NCI-H2227 (cell line): ENCODE data around the gene ACAA2.

Source experiments
- DNase-seq: peaks from one replicate; lab custom pipeline; 2025; ENCODE audit not compliant: unreplicated experiment; lab: John Stamatoyannopoulos, UW

Gene ACAA2

DNA sequence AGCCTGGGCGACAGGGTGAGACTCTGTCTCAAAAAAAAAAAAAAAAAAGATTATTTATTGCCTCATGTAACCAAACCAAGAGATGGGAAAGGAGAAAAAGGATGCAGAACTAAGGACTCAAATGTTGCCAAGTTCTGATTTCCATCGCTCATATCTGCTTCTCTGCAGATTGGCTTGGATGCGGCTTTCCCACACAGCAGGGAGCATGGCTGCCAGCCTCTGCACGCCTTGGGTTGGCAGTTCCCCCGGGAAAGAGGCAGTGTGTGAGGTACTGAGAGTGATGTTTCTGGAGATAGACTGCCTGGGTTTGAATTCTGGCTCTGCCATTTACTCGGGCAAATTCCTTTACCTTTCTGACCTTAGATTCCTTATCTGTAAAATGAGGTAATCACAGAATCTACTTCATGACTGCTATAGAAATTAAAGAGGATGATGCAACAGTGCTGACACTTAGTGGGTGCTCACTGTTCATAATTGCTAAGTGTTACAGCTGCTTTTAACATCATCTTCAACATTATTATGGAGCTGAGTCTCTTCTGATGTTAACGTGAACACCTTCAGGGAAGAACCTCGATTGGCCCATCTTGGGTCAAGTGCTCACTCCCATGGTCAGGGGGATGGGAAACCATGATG lies 68.8 kb downstream of the ACAA2 start:
- DNase-seq, result no peak

GRCh38 chr18:49743117-49743567 lies 70.2 kb downstream of the ACAA2 start:
- DNase-seq, result no peak

DNA sequence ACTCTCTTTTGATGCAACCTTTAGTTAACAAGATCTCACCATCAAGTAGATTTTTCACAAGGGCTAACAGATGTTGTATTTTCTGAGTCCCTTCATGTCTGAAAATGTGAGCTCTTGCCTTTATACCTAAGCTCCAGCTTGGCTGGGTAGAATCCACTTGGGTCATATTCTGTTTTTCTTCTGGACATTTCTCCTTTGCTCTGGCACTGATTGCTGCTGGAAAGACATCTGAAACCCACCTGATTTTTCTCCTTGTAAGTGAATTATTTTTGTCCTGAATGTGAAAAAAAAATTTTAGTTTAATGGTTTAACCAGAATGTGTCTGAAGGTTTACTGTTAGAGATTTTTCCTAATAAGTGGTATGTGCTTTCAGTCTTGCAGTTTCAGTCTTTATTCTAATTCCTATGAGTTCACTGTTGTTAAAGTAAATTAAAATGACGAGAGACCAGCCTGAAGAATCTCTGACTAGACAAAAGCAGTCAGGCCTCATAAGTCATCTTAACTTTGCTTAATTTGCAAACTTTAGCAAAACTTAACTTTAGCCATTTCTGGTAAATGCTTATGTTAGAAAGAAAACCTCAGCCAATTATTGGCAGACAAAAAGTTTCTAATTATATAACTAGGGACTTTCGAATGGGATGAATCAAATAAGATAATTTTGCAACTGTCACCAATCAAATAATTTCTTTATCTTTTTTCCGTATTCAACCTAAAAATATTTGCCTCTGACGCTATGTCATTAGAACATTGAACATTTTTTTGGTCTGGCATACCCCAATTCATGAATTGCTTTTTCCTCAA lies 70.8 kb downstream of the ACAA2 start:
- DNase-seq, result no peak

- no peak for DNase-seq
Observed at GRCh38 chr18:49739275-49739674, 74.1 kb downstream of the ACAA2 start.

DNA sequence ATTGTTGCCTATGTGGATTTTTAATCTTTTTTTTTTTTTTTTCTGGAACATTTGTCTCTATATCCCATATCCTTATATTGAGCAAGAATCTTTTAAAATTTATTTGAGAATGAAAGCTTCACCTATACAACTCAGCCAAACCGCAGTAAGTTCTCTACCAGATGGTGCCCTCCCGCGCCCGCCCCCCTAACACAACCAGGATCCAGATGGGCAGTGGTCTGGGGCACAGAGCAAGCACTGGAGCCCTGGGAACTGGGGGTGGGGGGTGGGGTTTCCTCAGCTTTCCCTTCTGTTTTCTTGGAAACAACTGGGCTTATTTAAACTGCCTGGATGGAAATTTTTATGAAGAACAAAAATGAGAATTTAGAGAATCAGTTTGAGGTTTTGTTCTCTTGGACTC lies 74.6 kb downstream of the ACAA2 start:
- DNase-seq, result no peak

DNA sequence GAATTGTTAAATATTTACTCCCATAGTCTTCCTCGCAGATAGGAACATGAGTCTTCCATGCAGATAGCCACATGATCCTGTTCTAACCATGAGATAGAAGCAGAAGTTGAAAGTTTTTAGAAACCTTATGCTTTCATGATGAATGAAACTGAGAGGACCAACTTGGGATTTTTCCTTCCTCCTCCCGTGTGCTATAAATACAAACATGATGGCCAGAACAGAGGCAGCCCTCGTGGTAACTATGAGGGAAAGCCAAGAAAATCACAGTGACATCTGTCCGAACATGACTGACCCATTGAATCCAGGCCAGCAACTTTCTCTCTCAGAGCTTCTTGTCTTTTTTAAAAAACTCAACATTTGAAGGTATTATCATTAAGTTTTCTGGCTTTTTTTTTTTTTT lies 78.5 kb downstream of the ACAA2 start:
- no peak for DNase-seq

DNA sequence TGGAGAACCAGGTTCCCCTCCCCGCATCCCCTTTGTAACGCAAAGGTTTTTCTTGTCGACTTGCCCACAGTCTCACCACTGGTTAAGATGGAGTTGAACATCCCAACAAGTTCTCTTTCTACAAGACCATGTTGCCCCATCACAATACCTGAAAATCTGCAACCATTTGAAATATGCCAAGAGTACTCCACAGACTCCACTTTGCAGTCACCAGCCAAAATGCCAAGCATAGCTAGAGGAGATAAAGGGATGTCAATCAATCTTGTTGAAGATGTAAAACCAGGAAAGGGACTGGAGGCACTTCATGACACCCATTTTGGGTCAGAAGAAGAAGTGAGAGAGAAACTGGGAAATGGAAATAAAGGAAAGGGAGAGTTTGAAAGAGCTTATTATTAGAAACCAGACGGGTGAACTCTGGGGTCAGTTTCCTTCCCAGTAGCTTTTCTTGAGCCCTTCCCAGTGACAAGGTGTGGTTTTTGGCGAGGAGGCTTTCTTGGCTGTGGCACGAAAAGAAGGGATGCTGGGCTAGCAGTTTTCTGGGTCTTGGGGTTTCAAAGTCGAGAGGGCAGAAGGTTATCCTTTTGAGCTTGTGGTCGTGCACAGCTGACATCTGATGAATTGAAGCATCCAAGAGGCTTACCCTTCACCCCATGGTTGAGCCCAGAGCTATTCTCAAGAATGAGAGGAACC lies 79.3 kb downstream of the ACAA2 start:
- DNase-seq, result no peak

- DNase-seq, result no peak
Observed at GRCh38 chr18:49733321-49733720, 80.0 kb downstream of the ACAA2 start.
